ENCODE data around the gene DYNC1I2. TPM values are rescaled to one million over a fixed set of nuclear protein-coding genes. Genes with fewer than 3 reads are reported as not detected.

The DYNC1I2 gene
- total RNA-seq (2022) (66.1 and 67.1 TPM in 2 replicates), Bru-seq, nascent RNA (percentile 84 among the genes with signal in this experiment), BruChase-seq, experiment 1, labeled RNA remaining after a 6-hour chase (percentile 77 among the genes with signal in this experiment), BruChase-seq, experiment 2, labeled RNA remaining after a 2-hour chase (percentile 71 among the genes with signal in this experiment)
- long read RNA-seq, transcript DYNC1I2-203 (16 exons, 2,572 nt): major isoform, 52 of 125 reads
- long read RNA-seq, transcript DYNC1I2-201 (16 exons, 2,589 nt): minor isoform, 24 of 125 reads
- long read RNA-seq, partial matches to known transcripts: 34 of 125 reads
- long read RNA-seq, other reads (novel, unspliced or antisense): 15 of 125 reads

GRCh38 chr2:171687287-171688128 lies at the start of gene DYNC1I2:
TSS of gene DYNC1I2 (plus strand) at chr2:171687469. CDS start at chr2:171690156, 2,687 bp downstream.
- peaks cover 18% of the 10 kb centered on the region for H3K36me3 Mint-ChIP-seq (ENCODE audit: insufficient read depth, unreplicated experiment)
- no peaks in the 10 kb centered on the region for H3K4me1 Mint-ChIP-seq (ENCODE audit: low read depth, unreplicated experiment)
- DNase-seq: peak; percentile 82
- peak within 1 kb of the TSS; percentile 92 for H3K27ac Mint-ChIP-seq (ENCODE audit: unreplicated experiment)
- intact Hi-C loops (cut with micrococcal nuclease; ENCODE audit: unreplicated experiment): no loop called here
- BruUV-seq (replicated peaks): TSS peak; percentile 59
- H3K9me3 Mint-ChIP-seq (ENCODE audit: low read depth, unreplicated experiment): no peaks in the 10 kb centered on the region
- CTCF ChIA-PET: interaction anchor here (0.7 to 1.3 kb wide), 4 partner anchors 9 to 758 kb away, joined by 3 to 6 read pairs (median 3); no protein-coding TSS in a partner anchor
- peak within 1 kb of the TSS; percentile 96 for H3K4me3 Mint-ChIP-seq (ENCODE audit: low read depth, unreplicated experiment)
- TF ChIP-seq CTCF (IDR thresholded peaks at IDR 0.05; ENCODE audit: unreplicated experiment): no peak
- peaks cover 12% of the 10 kb centered on the region for H3K27me3 Mint-ChIP-seq (ENCODE audit: unreplicated experiment)

- no peak for DNase-seq
- intact Hi-C loops (cut with micrococcal nuclease; ENCODE audit: unreplicated experiment): no loop called here
- H3K36me3 Mint-ChIP-seq (ENCODE audit: insufficient read depth, unreplicated experiment): no peaks in the 10 kb centered on the region
- no TSS peak for BruUV-seq (replicated peaks)
- H3K27me3 Mint-ChIP-seq (ENCODE audit: unreplicated experiment): peaks cover 74% of the 10 kb centered on the region
- H3K9me3 Mint-ChIP-seq (ENCODE audit: low read depth, unreplicated experiment): peaks cover 5% of the 10 kb centered on the region
- H3K4me3 Mint-ChIP-seq (ENCODE audit: low read depth, unreplicated experiment): no peak overlapping the region
- TF ChIP-seq CTCF (IDR thresholded peaks at IDR 0.05; ENCODE audit: unreplicated experiment): no peak
- H3K27ac Mint-ChIP-seq (ENCODE audit: unreplicated experiment): no peak overlapping the region
- no peaks in the 10 kb centered on the region for H3K4me1 Mint-ChIP-seq (ENCODE audit: low read depth, unreplicated experiment)
- CTCF ChIA-PET: no interaction called here
These were observed 35.4 kb upstream of the DYNC1I2 start for GRCh38 chr2:171651667-171652415.

GRCh38 chr2:171652416-171652785 lies 34.9 kb upstream of the DYNC1I2 start:
- Mint-ChIP-seq H3K27me3 (ENCODE audit: unreplicated experiment) (peaks cover 80% of the 10 kb centered on the region), H3K36me3 (ENCODE audit: insufficient read depth, unreplicated experiment) (no peaks in the 10 kb centered on the region), H3K4me1 (ENCODE audit: low read depth, unreplicated experiment) (no peaks in the 10 kb centered on the region), H3K4me3 (ENCODE audit: low read depth, unreplicated experiment) (no peak overlapping the region), H3K27ac (ENCODE audit: unreplicated experiment) (no peak overlapping the region), H3K9me3 (ENCODE audit: low read depth, unreplicated experiment) (peaks cover 5% of the 10 kb centered on the region)
- no peak for TF ChIP-seq CTCF (IDR thresholded peaks at IDR 0.05; ENCODE audit: unreplicated experiment)
- intact Hi-C loops (cut with micrococcal nuclease; ENCODE audit: unreplicated experiment): no loop called here
- CTCF ChIA-PET: no interaction called here
- no peak for DNase-seq
- BruUV-seq (replicated peaks): no TSS peak

GRCh38 chr2:171655586-171655985 lies 31.7 kb upstream of the DYNC1I2 start:
- BruUV-seq (replicated peaks): no TSS peak
- Mint-ChIP-seq H3K36me3 (ENCODE audit: insufficient read depth, unreplicated experiment) (no peaks in the 10 kb centered on the region), H3K27me3 (ENCODE audit: unreplicated experiment) (peaks cover 96% of the 10 kb centered on the region), H3K4me3 (ENCODE audit: low read depth, unreplicated experiment) (no peak overlapping the region), H3K9me3 (ENCODE audit: low read depth, unreplicated experiment) (no peaks in the 10 kb centered on the region), H3K4me1 (ENCODE audit: low read depth, unreplicated experiment) (no peaks in the 10 kb centered on the region), H3K27ac (ENCODE audit: unreplicated experiment) (no peak overlapping the region)
- TF ChIP-seq CTCF (IDR thresholded peaks at IDR 0.05; ENCODE audit: unreplicated experiment): no peak
- CTCF ChIA-PET: no interaction called here
- intact Hi-C loops (cut with micrococcal nuclease; ENCODE audit: unreplicated experiment): no loop called here
- DNase-seq: no peak
